A549 (cell line): ENCODE results near the gene HHIP. TPM values are rescaled to one million over a fixed set of nuclear protein-coding genes. Genes with fewer than 3 reads are reported as not detected.

Experiments used
- ATAC-seq, 2 experiments: fragments of 200-7000 bp in 1 of 2; fragments of >200 bp in 1 of 2; cut with Nextera tagmentation in 1 of 2; cut with Tn5 transposase in 1 of 2; 3 replicates each; pipeline versions ENCODE4 v1.8.0 to v1.9.1; 2018 to 2020; ENCODE audit warnings: mild to moderate bottlenecking in 1 of 2, moderate library complexity in 1 of 2
- CTCF ChIA-PET: fragments of 300-600 bp; sonication (Branson Sonifier 250); formaldehyde crosslinking; extraction: SDS; loops from one replicate; lab custom pipeline; 2021; ENCODE audit warnings: antibody characterized with exemption, inconsistent platforms; lab: Yijun Ruan, JAX
- POLR2A ChIA-PET: fragments of 350-600 bp; formaldehyde crosslinking; extraction: SDS; loops from one replicate; lab custom pipeline; 2021; ENCODE audit warnings: antibody characterized with exemption, inconsistent platforms; lab: Yijun Ruan, JAX
- DNase-seq, 2 experiments: peaks; one replicate each; pipeline versions ENCODE4 v3.0.0 to v3.0.0-alpha.2; 2011 to 2016; ENCODE audit warnings: low read depth in 1 of 2, low spot score in 1 of 2
- FAIRE-seq: peaks from 2 replicates; lab custom pipeline; 2011; peaks lifted over from hg19 to GRCh38; lab: Jason Lieb, UNC
- H3K27ac ChIP-seq, 2 experiments: fragments of >200 bp; sonication (Bioruptor Twin); formaldehyde crosslinking; 3 replicates each; pipeline ENCODE4 v1.5.1; 2016 to 2017
- H3K4me1 ChIP-seq: fragments of >200 bp; sonication (Bioruptor Twin); formaldehyde crosslinking; 3 replicates; pipeline ENCODE4 v1.6.1; 2016
- H3K4me2 ChIP-seq: fragments of >200 bp; sonication (Bioruptor Twin); formaldehyde crosslinking; 3 replicates; pipeline ENCODE4 v1.6.1; 2016
- H3K4me3 ChIP-seq: fragments of >200 bp; sonication (Bioruptor Twin); formaldehyde crosslinking; 3 replicates; pipeline ENCODE4 v1.5.1; 2016
- H3K9me3 ChIP-seq: fragments of >200 bp; sonication (Bioruptor Twin); formaldehyde crosslinking; 3 replicates; pipeline ENCODE4 v1.6.1; 2016
- BCL3 ChIP-seq: fragments of >200 bp; sonication (Bioruptor Twin); formaldehyde crosslinking; IDR thresholded peaks from 3 replicates; pipeline ENCODE4 v1.6.1; 2016
- CHD2 ChIP-seq: fragments of 150-350 bp; IDR thresholded peaks from 2 replicates; pipeline ENCODE4 v1.6.1; 2014; ENCODE audit warnings: low read length; ENCODE audit not compliant: partially characterized antibody
- EHF ChIP-seq: fragments of 250-450 bp; sonication (Bioruptor Pico); IDR thresholded peaks from 2 replicates; pipeline ENCODE4 v1.5.0; 2020; ENCODE audit warnings: mild to moderate bottlenecking
- EP300 ChIP-seq, 2 experiments: fragments of >200 bp; sonication (Bioruptor Twin); formaldehyde crosslinking; IDR thresholded peaks; 2 replicates in 1 of 2; 3 replicates in 1 of 2; pipeline ENCODE4 v1.6.1; 2016 to 2017
- FOSB ChIP-seq: fragments of 250-450 bp; sonication (Bioruptor Pico); IDR thresholded peaks from 2 replicates; pipeline ENCODE4 v1.5.0; 2020; ENCODE audit warnings: mild to moderate bottlenecking, moderate library complexity
- GATA3 ChIP-seq: IDR thresholded peaks from 2 replicates; pipeline ENCODE4 v1.6.1; 2012; ENCODE audit warnings: borderline replicate concordance
- HDAC2 ChIP-seq: fragments of 200-600 bp; sonication (generic); IDR thresholded peaks from 2 replicates; pipeline ENCODE4 v1.6.1; 2016
- HES2 ChIP-seq: fragments of >200 bp; sonication (Bioruptor Twin); formaldehyde crosslinking; IDR thresholded peaks from 2 replicates; pipeline ENCODE4 v1.6.1; 2016
- HMGXB4 ChIP-seq: fragments of 250-450 bp; sonication (Bioruptor Pico); IDR thresholded peaks from 2 replicates; pipeline ENCODE4 v1.5.0; 2021; ENCODE audit warnings: mild to moderate bottlenecking, moderate library complexity, borderline replicate concordance
- HOXB13 ChIP-seq: fragments of 250-450 bp; sonication (Bioruptor Pico); IDR thresholded peaks from 2 replicates; pipeline ENCODE4 v1.5.0; 2020; ENCODE audit warnings: low read depth, mild to moderate bottlenecking, moderate library complexity
- JUNB ChIP-seq: fragments of >200 bp; sonication (Bioruptor Twin); formaldehyde crosslinking; IDR thresholded peaks from 2 replicates; pipeline ENCODE4 v1.6.1; 2016
- MAFK ChIP-seq: fragments of 450-650 bp; IDR thresholded peaks from 2 replicates; pipeline ENCODE4 v1.6.1; 2014; ENCODE audit not compliant: partially characterized antibody
- MAX ChIP-seq: IDR thresholded peaks from 2 replicates; pipeline ENCODE4 v1.6.1; 2012
- MAZ ChIP-seq: fragments of 150-350 bp; IDR thresholded peaks from 2 replicates; pipeline ENCODE4 v1.6.1; 2014; ENCODE audit warnings: antibody characterized with exemption, low read depth, low read length, borderline replicate concordance
- MYC ChIP-seq: IDR thresholded peaks from 2 replicates; pipeline ENCODE4 v1.6.1; 2012; ENCODE audit warnings: mild to moderate bottlenecking, inconsistent platforms, low read length, improper control_type of control experiment, borderline replicate concordance
- NFE2L2 ChIP-seq: fragments of 150-350 bp; conservative IDR thresholded peaks from 2 replicates; pipeline ENCODE4 v1.6.1; 2014; ENCODE audit warnings: low read length
- PBX3 ChIP-seq: IDR thresholded peaks from 2 replicates; pipeline ENCODE4 v1.6.1; 2012
- PHF8 ChIP-seq: fragments of 200-600 bp; sonication (generic); IDR thresholded peaks from 2 replicates; pipeline ENCODE4 v1.6.1; 2016; ENCODE audit warnings: low read depth, mild to moderate bottlenecking, antibody characterized with exemption, moderate library complexity, borderline replicate concordance
- POLR2AphosphoS2 ChIP-seq: conservative IDR thresholded peaks from 2 replicates; pipeline ENCODE4 v1.6.1; 2012; ENCODE audit warnings: low read length, improper control_type of control experiment, inconsistent platforms
- RAD21 ChIP-seq, 2 experiments: fragments of >200 bp in 1 of 2; sonication (Bioruptor Twin) in 1 of 2; formaldehyde crosslinking in 1 of 2; IDR thresholded peaks in 1 of 2; conservative IDR thresholded peaks in 1 of 2; 2 replicates in 1 of 2; 3 replicates in 1 of 2; pipeline ENCODE4 v1.6.1; 2012 to 2018; ENCODE audit warnings: inconsistent platforms in 1 of 2
- RARB ChIP-seq: fragments of 250-450 bp; sonication (Bioruptor Pico); IDR thresholded peaks from 2 replicates; pipeline ENCODE4 v1.8.0; 2021; ENCODE audit warnings: mild to moderate bottlenecking, moderate library complexity
- RCOR1 ChIP-seq: fragments of 150-350 bp; IDR thresholded peaks from 2 replicates; pipeline ENCODE4 v1.6.1; 2014; ENCODE audit warnings: antibody characterized with exemption, low read length, low read depth
- TFCP2L1 ChIP-seq: fragments of 250-450 bp; sonication (Bioruptor Pico); IDR thresholded peaks from 2 replicates; pipeline ENCODE4 v1.5.0; 2021; ENCODE audit warnings: mild to moderate bottlenecking
- TP53 ChIP-seq: fragments of 250-450 bp; sonication (Bioruptor Pico); IDR thresholded peaks from 2 replicates; pipeline ENCODE4 v1.5.0; 2021; ENCODE audit warnings: mild to moderate bottlenecking, moderate library complexity
- ZFP36 ChIP-seq: fragments of 450-650 bp; IDR thresholded peaks from 2 replicates; pipeline ENCODE4 v1.6.1; 2014; ENCODE audit warnings: borderline replicate concordance; ENCODE audit not compliant: partially characterized antibody
- ZNF302 ChIP-seq: fragments of 250-450 bp; sonication (Bioruptor Pico); IDR thresholded peaks from 2 replicates; pipeline ENCODE4 v1.9.0; 2021; ENCODE audit warnings: inconsistent platforms, mild to moderate bottlenecking, moderate library complexity
- ZSCAN20 ChIP-seq: fragments of 250-450 bp; sonication (Bioruptor Pico); IDR thresholded peaks from 2 replicates; pipeline ENCODE4 v1.8.0; 2022; ENCODE audit warnings: mild to moderate bottlenecking, moderate library complexity
- polyA plus RNA-seq, 4 experiments: library from polyadenylated mRNA; depleted of rRNA in 3 of 4; stranded (reverse); fragments of >200 nt; fragmentation: RNase III in 1 of 4; extraction: RNeasy Plus Mini Kit Qiagen cat#74134 plus additional on column Dnase treatment in 1 of 4; gene quantifications; 2 replicates in 3 of 4; 3 replicates in 1 of 4; pipeline ENCODE4 v1.2.3, GENCODE V29; 2011 to 2017
- TF ChIP-seq, protein P1 (sequence below): IDR thresholded peaks from 2 replicates; pipeline ENCODE4 v1.6.1; 2012; ENCODE audit warnings: low read depth, borderline replicate concordance

HHIP gene
- polyA plus RNA-seq, 2 of the 4 experiments (the other 2 are of a cell fraction) = 0.93 to 1.0 TPM

GRCh38 chr4:144721994-144722393 is 76.0 kb downstream of the HHIP start:
- H3K27ac ChIP-seq = no peak overlapping the region
- H3K4me1 ChIP-seq = 0 out of 3 replicates have a peak, but pooled peaks cover 7% of the 10 kb centered on the region
- ATAC-seq (no peak), FAIRE-seq (no peak), DNase-seq (no peak)
- H3K9me3 ChIP-seq = no peaks in the 10 kb centered on the region
- ChIA-PET POLR2A (no interaction called here), CTCF (no interaction called here)
- no peak overlapping the region for H3K4me3 ChIP-seq
- no peak for TF ChIP-seq ZFP36
- TF ChIP-seq ZNF302 = no peak
- TF ChIP-seq PBX3 = no peak
- no peak for TF ChIP-seq HDAC2
- TF ChIP-seq HMGXB4 (CRISPR knock-in tag) = no peak
- TF ChIP-seq BCL3 = no peak
- TF ChIP-seq GATA3 = no peak
- no peak for TF ChIP-seq POLR2AphosphoS2
- no peak for TF ChIP-seq ZSCAN20
- TF ChIP-seq MYC = no peak
- TF ChIP-seq HES2 = no peak
- TF ChIP-seq TFCP2L1 (CRISPR knock-in tag) = no peak
- H3K4me2 ChIP-seq = no peak overlapping the region

- POLR2A ChIA-PET = no interaction called here
- ATAC-seq = no peak
- CTCF ChIA-PET = no interaction called here
- TF ChIP-seq FOSB (CRISPR knock-in tag) (no peak), MAZ (no peak), GATA3 (no peak), MAX (no peak), MAFK (no peak), JUNB (no peak), TP53 (CRISPR knock-in tag) (no peak), CHD2 (no peak), EP300 (IDR thresholded peaks at IDR 0.05) (no peak), ZSCAN20 (no peak), RCOR1 (no peak), HOXB13 (CRISPR knock-in tag) (no peak), NFE2L2 (no peak), PHF8 (no peak), RARB (CRISPR knock-in tag) (no peak), EHF (CRISPR knock-in tag) (no peak), BCL3 (no peak), RAD21 (conservative IDR thresholded peaks at IDR 0.05 in 1 of 2, IDR thresholded peaks at IDR 0.05 in 1 of 2) (no peak), ZNF302 (no peak)
- TF ChIP-seq, protein P1, sequence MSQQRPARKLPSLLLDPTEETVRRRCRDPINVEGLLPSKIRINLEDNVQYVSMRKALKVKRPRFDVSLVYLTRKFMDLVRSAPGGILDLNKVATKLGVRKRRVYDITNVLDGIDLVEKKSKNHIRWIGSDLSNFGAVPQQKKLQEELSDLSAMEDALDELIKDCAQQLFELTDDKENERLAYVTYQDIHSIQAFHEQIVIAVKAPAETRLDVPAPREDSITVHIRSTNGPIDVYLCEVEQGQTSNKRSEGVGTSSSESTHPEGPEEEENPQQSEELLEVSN = no peak
- TF ChIP-seq, all 56 proteins: peak for 0
- H3K4me2 ChIP-seq = no peak overlapping the region
- DNase-seq (no peak), FAIRE-seq (no peak)
- 0 out of 3 replicates have a peak, but pooled peaks cover 7% of the 10 kb centered on the region for H3K4me1 ChIP-seq
- no peak overlapping the region for H3K27ac ChIP-seq
- H3K9me3 ChIP-seq = no peaks in the 10 kb centered on the region
- no peak overlapping the region for H3K4me3 ChIP-seq
These were observed 77.5 kb downstream of the HHIP start for GRCh38 chr4:144723471-144723870.
